WERI-Rb-1 (cell line): ENCODE measurements around the gene PCYT1A.

Source experiments
- DNase-seq: peaks from one replicate; pipeline ENCODE4 v3.0.0-alpha.2; 2020
- H3K27ac ChIP-seq: fragments of 250-450 bp; sonication (Bioruptor Pico); 2 replicates; pipeline ENCODE4 v1.5.1; 2020; ENCODE audit warnings: mild to moderate bottlenecking, moderate library complexity
- H3K27me3 ChIP-seq: fragments of 250-450 bp; sonication (Bioruptor Pico); 2 replicates; pipeline ENCODE4 v1.5.1; 2021; ENCODE audit warnings: mild to moderate bottlenecking, low read depth, moderate library complexity; ENCODE audit not compliant: insufficient read depth, severe bottlenecking
- H3K36me3 ChIP-seq: fragments of 250-450 bp; sonication (Bioruptor Pico); 2 replicates; pipeline ENCODE4 v1.5.1; 2020; ENCODE audit warnings: mild to moderate bottlenecking, moderate library complexity
- H3K4me3 ChIP-seq: 2 replicates; pipeline ENCODE4 v1.5.1; 2011; ENCODE audit warnings: low read depth, mild to moderate bottlenecking, control low read depth, low read length
- H3K9me3 ChIP-seq: fragments of 250-450 bp; sonication (Bioruptor Pico); 2 replicates; pipeline ENCODE4 v1.5.1; 2021; ENCODE audit warnings: mild to moderate bottlenecking, moderate library complexity; ENCODE audit not compliant: severe bottlenecking
- TF ChIP-seq, protein P1 (sequence below): IDR thresholded peaks from 2 replicates; pipeline ENCODE4 v1.5.1; 2011; ENCODE audit warnings: low read depth, mild to moderate bottlenecking, control low read depth, inconsistent platforms, low read length

Gene PCYT1A

DNA sequence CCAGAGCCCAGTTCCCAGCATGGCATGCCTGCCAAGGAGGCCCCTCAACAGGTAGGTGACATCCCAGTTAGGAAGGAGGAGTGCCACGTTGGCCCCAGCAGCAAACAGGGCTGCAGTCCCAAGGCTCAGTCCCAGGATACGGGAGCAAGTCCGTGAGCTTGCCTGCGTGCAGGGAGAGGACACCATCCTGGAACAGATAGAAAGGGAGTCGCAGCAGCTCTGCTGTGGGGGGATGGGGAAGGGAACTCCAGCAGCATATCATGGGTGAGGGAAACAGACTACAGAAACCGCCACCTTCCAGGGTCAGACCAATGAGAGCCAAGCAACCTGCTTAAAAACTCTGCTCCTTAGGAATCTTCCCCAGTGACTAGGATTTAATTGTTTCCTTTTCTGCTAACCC, 39.9 kb upstream of the PCYT1A start:
- TF ChIP-seq, protein P1, sequence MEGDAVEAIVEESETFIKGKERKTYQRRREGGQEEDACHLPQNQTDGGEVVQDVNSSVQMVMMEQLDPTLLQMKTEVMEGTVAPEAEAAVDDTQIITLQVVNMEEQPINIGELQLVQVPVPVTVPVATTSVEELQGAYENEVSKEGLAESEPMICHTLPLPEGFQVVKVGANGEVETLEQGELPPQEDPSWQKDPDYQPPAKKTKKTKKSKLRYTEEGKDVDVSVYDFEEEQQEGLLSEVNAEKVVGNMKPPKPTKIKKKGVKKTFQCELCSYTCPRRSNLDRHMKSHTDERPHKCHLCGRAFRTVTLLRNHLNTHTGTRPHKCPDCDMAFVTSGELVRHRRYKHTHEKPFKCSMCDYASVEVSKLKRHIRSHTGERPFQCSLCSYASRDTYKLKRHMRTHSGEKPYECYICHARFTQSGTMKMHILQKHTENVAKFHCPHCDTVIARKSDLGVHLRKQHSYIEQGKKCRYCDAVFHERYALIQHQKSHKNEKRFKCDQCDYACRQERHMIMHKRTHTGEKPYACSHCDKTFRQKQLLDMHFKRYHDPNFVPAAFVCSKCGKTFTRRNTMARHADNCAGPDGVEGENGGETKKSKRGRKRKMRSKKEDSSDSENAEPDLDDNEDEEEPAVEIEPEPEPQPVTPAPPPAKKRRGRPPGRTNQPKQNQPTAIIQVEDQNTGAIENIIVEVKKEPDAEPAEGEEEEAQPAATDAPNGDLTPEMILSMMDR, result no peak
- H3K36me3 ChIP-seq, result no peaks in the 10 kb centered on the region
- no peaks in the 10 kb centered on the region for H3K9me3 ChIP-seq
- H3K4me3 ChIP-seq, result no peak overlapping the region
- DNase-seq, result no peak
- no peaks in the 10 kb centered on the region for H3K27me3 ChIP-seq
- no peak overlapping the region for H3K27ac ChIP-seq

DNA sequence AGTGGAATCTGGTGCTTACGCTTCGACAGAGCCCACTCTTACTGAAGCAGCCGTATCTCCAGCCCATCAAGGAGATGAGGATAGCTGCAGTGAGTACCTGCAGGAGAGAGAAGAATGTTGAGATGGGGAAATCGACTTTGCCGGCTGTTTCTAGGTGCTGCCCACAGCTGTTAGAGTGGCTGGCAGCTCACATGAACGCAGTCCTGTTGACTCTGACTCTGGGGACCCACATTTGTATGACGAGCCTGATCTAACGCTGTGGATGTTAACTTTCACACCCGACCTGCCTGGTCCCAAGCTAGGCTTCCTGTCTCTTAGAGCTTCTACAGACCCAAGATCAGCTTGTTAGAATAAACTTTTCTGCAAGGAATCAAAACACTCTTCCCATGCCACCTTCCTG, 39.4 kb upstream of the PCYT1A start:
- DNase-seq, result no peak
- Histone ChIP-seq H3K27ac (no peak overlapping the region), H3K36me3 (no peaks in the 10 kb centered on the region), H3K27me3 (no peaks in the 10 kb centered on the region), H3K9me3 (no peaks in the 10 kb centered on the region), H3K4me3 (no peak overlapping the region)
- TF ChIP-seq, protein P1, result no peak

DNA sequence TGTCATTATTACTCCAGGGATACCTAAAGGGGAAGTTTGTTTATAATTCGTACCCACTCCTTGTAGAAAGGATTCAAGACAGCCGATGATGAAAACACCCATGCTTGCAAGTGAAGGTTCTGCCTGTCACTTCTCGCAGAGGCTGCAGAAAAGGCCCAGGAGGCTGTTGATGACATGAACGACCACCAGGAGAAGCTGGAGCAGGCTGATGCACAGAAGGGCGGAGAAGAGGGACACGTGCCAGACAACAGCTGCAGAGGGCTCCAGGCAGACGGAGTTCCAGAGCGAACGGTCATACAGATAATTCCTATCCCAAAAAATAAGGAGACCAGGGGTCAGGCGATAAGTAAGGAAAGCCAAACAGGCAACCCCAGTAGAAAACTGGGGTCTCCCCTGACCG, 36.2 kb upstream of the PCYT1A start:
- Histone ChIP-seq H3K36me3 (no peaks in the 10 kb centered on the region), H3K27ac (no peak overlapping the region), H3K27me3 (no peaks in the 10 kb centered on the region), H3K9me3 (no peaks in the 10 kb centered on the region), H3K4me3 (no peak overlapping the region)
- TF ChIP-seq, protein P1, result 0 out of 2 replicates have a peak, but pooled peaks have one; percentile 27
- peak; percentile 28 for DNase-seq

DNA sequence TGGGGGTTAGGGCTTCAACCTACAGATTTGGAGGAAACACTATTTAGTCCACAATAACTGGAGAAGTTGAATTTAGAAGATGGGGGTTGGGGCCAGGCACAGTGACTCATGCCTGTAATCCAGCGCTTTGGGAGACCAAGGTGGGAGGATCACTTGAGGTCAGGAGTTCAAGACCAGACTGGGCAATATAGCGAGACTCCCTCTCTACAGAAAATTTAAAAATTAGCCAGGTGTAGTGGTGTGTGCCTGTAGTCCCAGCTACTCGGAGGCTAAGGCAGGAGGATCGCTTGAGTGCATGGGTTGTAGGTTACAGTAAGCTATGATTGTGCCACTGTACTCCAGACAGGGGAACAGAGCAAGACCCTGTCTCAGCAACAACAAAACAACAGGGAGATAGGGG, 35.5 kb upstream of the PCYT1A start:
- no peaks in the 10 kb centered on the region for H3K27me3 ChIP-seq
- H3K27ac ChIP-seq, result no peak overlapping the region
- TF ChIP-seq, protein P1, result no peak
- H3K4me3 ChIP-seq, result no peak overlapping the region
- DNase-seq, result no peak
- no peaks in the 10 kb centered on the region for H3K9me3 ChIP-seq
- no peaks in the 10 kb centered on the region for H3K36me3 ChIP-seq

DNA sequence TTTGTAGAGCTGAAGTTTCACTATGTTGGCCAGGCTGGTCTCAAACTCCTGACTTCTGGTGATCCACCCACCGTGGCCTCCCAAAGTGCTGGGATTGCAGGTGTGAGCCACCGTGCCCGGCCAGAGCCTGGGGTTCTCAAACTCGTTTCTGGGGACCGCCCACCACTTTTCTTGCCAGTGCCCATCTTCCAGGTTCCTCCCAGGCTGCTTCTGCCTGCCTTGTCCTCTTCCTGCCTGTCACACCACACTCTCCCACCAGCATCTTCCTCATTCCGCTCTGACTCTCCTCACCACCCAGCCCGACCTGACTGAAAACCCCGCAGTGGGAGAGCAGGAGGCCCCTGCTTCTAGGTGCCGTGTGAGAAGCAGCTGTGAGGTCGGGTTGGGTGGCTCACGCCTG, 33.6 kb upstream of the PCYT1A start:
- no peaks in the 10 kb centered on the region for H3K9me3 ChIP-seq
- H3K27me3 ChIP-seq, result no peaks in the 10 kb centered on the region
- TF ChIP-seq, protein P1, result no peak
- H3K27ac ChIP-seq, result no peak overlapping the region
- no peaks in the 10 kb centered on the region for H3K36me3 ChIP-seq
- no peak for DNase-seq
- H3K4me3 ChIP-seq, result no peak overlapping the region

DNA sequence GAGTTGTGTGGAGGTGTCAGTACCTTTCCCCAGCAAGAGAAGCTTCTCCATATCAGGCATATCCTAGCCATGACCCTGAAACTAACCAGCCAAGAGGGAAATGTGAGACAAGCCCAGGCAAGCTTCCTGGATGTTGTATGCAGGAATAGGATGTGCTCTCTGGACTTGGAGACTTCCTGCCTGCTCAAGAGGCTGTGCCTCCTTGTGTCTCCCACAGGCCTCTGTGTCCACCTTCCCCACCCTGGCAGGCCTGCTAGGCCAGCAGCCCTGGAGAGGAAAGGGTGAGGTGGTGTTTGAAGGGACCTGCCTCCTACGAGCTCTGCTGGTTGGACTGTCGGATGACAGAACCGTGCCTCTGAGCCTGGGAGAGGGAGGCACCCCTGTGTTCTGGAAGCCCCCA, 32.6 kb upstream of the PCYT1A start:
- TF ChIP-seq, protein P1, result no peak
- DNase-seq, result no peak
- Histone ChIP-seq H3K36me3 (no peaks in the 10 kb centered on the region), H3K27me3 (no peaks in the 10 kb centered on the region), H3K9me3 (no peaks in the 10 kb centered on the region), H3K27ac (no peak overlapping the region), H3K4me3 (no peak overlapping the region)
